Measurements from ENCODE around the gene SYDE1.

DNA sequence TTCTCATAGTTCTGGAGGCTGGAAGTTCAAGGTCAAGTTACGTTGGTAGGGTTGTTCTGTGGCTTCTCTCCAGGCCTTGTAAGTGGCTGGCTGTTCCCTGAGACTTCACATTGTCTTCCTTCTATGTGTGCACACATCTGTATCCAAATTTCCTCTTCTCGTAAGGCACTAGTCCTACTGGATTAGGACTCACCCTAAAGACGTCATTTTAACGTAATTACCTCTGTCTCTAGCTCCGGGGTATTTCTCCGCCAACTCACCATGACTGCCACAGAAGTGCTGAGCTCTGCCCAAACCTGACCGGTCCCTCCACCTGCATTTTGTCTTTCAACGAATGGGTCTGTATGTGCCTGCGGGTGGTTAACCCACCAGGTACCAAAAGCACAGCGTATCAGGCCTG, 8.7 kb upstream of the SYDE1 start:
- no peak for TF ChIP-seq EZH2 (IDR thresholded peaks at IDR 0.05; ENCODE audit: insufficient read depth, poor library complexity, severe bottlenecking)
- TF ChIP-seq EZH2phosphoT487 (IDR thresholded peaks at IDR 0.05; ENCODE audit: insufficient read depth, low read depth) = no peak

Data from GM23248 (cell line).